Neuronal stem cell (in vitro differentiated cells): ENCODE data around the gene ABCD2. TPM values are rescaled to one million over a fixed set of nuclear protein-coding genes. Genes with fewer than 3 reads are reported as not detected.

Experiments
- DNase-seq: peaks from one replicate; pipeline ENCODE4 v3.0.0-alpha.2; 2013; ENCODE audit warnings: low spot score
- H2AFZ ChIP-seq: one replicate; pipeline ENCODE4 v1.6.1; 2013; ENCODE audit warnings: mild to moderate bottlenecking, low read length, inconsistent platforms
- H2AK5ac ChIP-seq: 2 replicates; pipeline ENCODE4 v1.6.1; 2013; ENCODE audit warnings: low read depth, mild to moderate bottlenecking, inconsistent platforms, low read length, moderate library complexity, mixed read lengths
- H2BK120ac ChIP-seq: 2 replicates; pipeline ENCODE4 v1.6.1; 2013; ENCODE audit warnings: low read depth, mild to moderate bottlenecking, inconsistent platforms, low read length, moderate library complexity, mixed read lengths
- H2BK12ac ChIP-seq: one replicate; pipeline ENCODE4 v1.6.1; 2013; ENCODE audit warnings: low read length, inconsistent platforms
- H2BK15ac ChIP-seq: 2 replicates; pipeline ENCODE4 v1.6.1; 2013; ENCODE audit warnings: mild to moderate bottlenecking, low read length, inconsistent platforms, mixed read lengths
- H2BK5ac ChIP-seq: one replicate; pipeline ENCODE4 v1.6.1; 2013; ENCODE audit warnings: inconsistent platforms, mild to moderate bottlenecking, low read length, moderate library complexity
- H3K14ac ChIP-seq: one replicate; pipeline ENCODE4 v1.6.1; 2013; ENCODE audit warnings: low read length, inconsistent platforms
- H3K18ac ChIP-seq: 2 replicates; pipeline ENCODE4 v1.6.1; 2013; ENCODE audit warnings: low read length, inconsistent platforms
- H3K23ac ChIP-seq: 2 replicates; pipeline ENCODE4 v1.6.1; 2013; ENCODE audit warnings: low read depth, mild to moderate bottlenecking, mixed read lengths, low read length, inconsistent platforms; ENCODE audit not compliant: poor library complexity
- H3K27ac ChIP-seq: replicated peaks from 3 replicates; pipeline ENCODE4 v1.5.1; 2013; ENCODE audit warnings: low read length, inconsistent platforms
- H3K27me3 ChIP-seq, 3 experiments: 2 replicates each; pipeline ENCODE4 v1.6.1; 2013; ENCODE audit warnings: low read length in 3 of 3, mild to moderate bottlenecking in 2 of 3, inconsistent platforms in 1 of 3, low read depth in 1 of 3, mixed read lengths in 1 of 3, moderate library complexity in 1 of 3; ENCODE audit not compliant: control insufficient read depth in 3 of 3, insufficient read depth in 3 of 3
- H3K36me3 ChIP-seq, 2 donors: replicated peaks in 1 of 2; 2 replicates each; pipeline ENCODE4 v1.6.1; 2013; ENCODE audit warnings: low read length in 2 of 2; ENCODE audit not compliant: control insufficient read depth in 2 of 2, insufficient read depth in 2 of 2
- H3K4ac ChIP-seq: 2 replicates; pipeline ENCODE4 v1.6.1; 2013; ENCODE audit warnings: inconsistent platforms, mild to moderate bottlenecking, low read length, moderate library complexity
- H3K4me1 ChIP-seq, 2 donors: 1 replicate in 1 of 2; 2 replicates in 1 of 2; pipeline ENCODE4 v1.6.1; 2013; ENCODE audit warnings: low read length in 2 of 2, low read depth in 1 of 2; ENCODE audit not compliant: control insufficient read depth in 2 of 2, insufficient read depth in 1 of 2
- H3K4me2 ChIP-seq: one replicate; pipeline ENCODE4 v1.6.1; 2013; ENCODE audit warnings: mild to moderate bottlenecking, low read length, inconsistent platforms; ENCODE audit not compliant: insufficient read depth, poor library complexity, severe bottlenecking
- H3K4me3 ChIP-seq, 2 donors: 2 replicates each; pipeline ENCODE4 v1.5.1; 2013; ENCODE audit warnings: low read length in 2 of 2, mild to moderate bottlenecking in 2 of 2, inconsistent platforms in 1 of 2, moderate library complexity in 1 of 2
- H3K79me1 ChIP-seq: one replicate; pipeline ENCODE4 v1.6.1; 2013; ENCODE audit warnings: low read depth, mild to moderate bottlenecking, inconsistent platforms, low read length, moderate library complexity
- H3K9ac ChIP-seq: one replicate; pipeline ENCODE4 v1.6.1; 2013; ENCODE audit warnings: mild to moderate bottlenecking, low read depth, low read length, inconsistent platforms; ENCODE audit not compliant: poor library complexity
- H3K9me3 ChIP-seq, 2 donors: replicated peaks in 1 of 2; 2 replicates each; pipeline versions ENCODE3 to v1.6.1; 2013; ENCODE audit warnings: low read length in 2 of 2, mild to moderate bottlenecking in 2 of 2, inconsistent platforms in 1 of 2, low read depth in 1 of 2, mixed read lengths in 1 of 2, moderate library complexity in 1 of 2; ENCODE audit not compliant: control insufficient read depth in 2 of 2, insufficient read depth in 1 of 2
- H4K8ac ChIP-seq: one replicate; pipeline ENCODE4 v1.6.1; 2013; ENCODE audit warnings: low read depth, mild to moderate bottlenecking, inconsistent platforms, low read length, moderate library complexity
- H4K91ac ChIP-seq: one replicate; pipeline ENCODE4 v1.6.1; 2013; ENCODE audit warnings: low read length, low read depth, mild to moderate bottlenecking, inconsistent platforms; ENCODE audit not compliant: poor library complexity
- WGBS, 2 donors: extraction: QIAGEN DNeasy Blood & Tissue Kit; methylation state at CpG; one replicate each; pipeline ENCODE4 v1.1.7; 2013; ENCODE audit warnings: missing lambda C conversion rate in 2 of 2, mixed read lengths in 1 of 2; ENCODE audit not compliant: insufficient read length in 2 of 2, insufficient replicate concordance in 1 of 2; ENCODE audit errors: extremely low coverage in 2 of 2; 5-methylcytosine and 5-hydroxymethylcytosine counted together
- polyA plus RNA-seq, 2 experiments: library from polyadenylated mRNA; stranded (reverse); fragments of 200-250 nt; gene quantifications; one replicate each; pipeline ENCODE4 v1.2.3, GENCODE V29; 2013

ABCD2 gene
- 0.07 TPM for polyA plus RNA-seq (2013, experiment 1 of 2)
- polyA plus RNA-seq (2013, experiment 2 of 2) = 0.10 TPM

- no peak within 1 kb of the TSS for H2AK5ac ChIP-seq
- no CpG with 5 or more reads among the region's 20 CpGs for WGBS, 2 donors
- H3K4ac ChIP-seq = no peak within 1 kb of the TSS
Measured at GRCh38 chr12:39619660-39620433, at the start of gene ABCD2. Gene ABCD2 (minus strand): TSS chr12:39619803. CDS start chr12:39619615, 188 bp downstream.

DNA sequence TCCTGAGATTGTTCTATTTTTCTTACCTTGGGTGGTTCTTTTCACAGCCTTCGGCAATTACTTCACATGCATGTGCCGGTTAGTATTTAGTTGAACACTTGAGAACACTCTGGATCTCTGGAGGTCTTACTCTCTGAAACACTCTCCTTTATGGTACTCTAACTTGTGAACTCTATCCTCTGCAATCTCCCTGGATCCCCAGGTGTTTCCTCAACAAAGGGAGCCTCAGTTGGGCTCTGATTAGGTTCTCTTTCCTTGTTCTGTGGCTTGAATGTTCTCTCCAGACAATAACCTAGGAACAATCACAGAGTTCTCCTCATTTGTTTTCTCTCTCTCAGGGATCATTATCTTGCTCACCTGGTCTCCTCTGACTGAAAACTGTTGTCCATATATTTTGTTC, 40.5 kb upstream of the ABCD2 start:
- no peak overlapping the region for H2BK120ac ChIP-seq
- no peaks in the 10 kb centered on the region for H3K4me1 ChIP-seq
- WGBS, 2 donors = no CpG with 5 or more reads among the region's 2 CpGs
- no peak overlapping the region for H3K4me3 ChIP-seq
- no peak overlapping the region for H3K14ac ChIP-seq
- H3K27me3 ChIP-seq = no peaks in the 10 kb centered on the region
- H2BK12ac ChIP-seq = no peak overlapping the region
- no peak overlapping the region for H3K27ac ChIP-seq
- no peaks in the 10 kb centered on the region for H3K9me3 ChIP-seq
- no peak overlapping the region for H3K23ac ChIP-seq
- H2AFZ ChIP-seq = no peak overlapping the region
- H2BK15ac ChIP-seq = no peak overlapping the region
- H2BK5ac ChIP-seq = no peak overlapping the region
- H3K18ac ChIP-seq = no peak overlapping the region
- DNase-seq = no peak
- no peak overlapping the region for H4K91ac ChIP-seq
- H2AK5ac ChIP-seq = no peak overlapping the region
- no peak overlapping the region for H3K4ac ChIP-seq
- H4K8ac ChIP-seq = no peak overlapping the region
- H3K4me2 ChIP-seq = no peak overlapping the region
- no peaks in the 10 kb centered on the region for H3K36me3 ChIP-seq
- H3K9ac ChIP-seq = no peak overlapping the region
- no peaks in the 10 kb centered on the region for H3K79me1 ChIP-seq

More at GRCh38 chr12:39619660-39620433, at the start of gene ABCD2:
- H3K79me1 ChIP-seq = no peaks in the 10 kb centered on the region
- H3K36me3 ChIP-seq = no peaks in the 10 kb centered on the region
- no peak within 1 kb of the TSS for H2BK120ac ChIP-seq
- peak within 1 kb of the TSS; percentile 43 for H3K27ac ChIP-seq
- peaks cover 1 to 4% of the 10 kb centered on the region in 2 donors for H3K4me1 ChIP-seq
- no peak within 1 kb of the TSS for H3K9ac ChIP-seq
- no peak within 1 kb of the TSS for H4K8ac ChIP-seq
- no peak within 1 kb of the TSS for H3K23ac ChIP-seq
- peak within 1 kb of the TSS; percentile 90 for H2AFZ ChIP-seq
- H3K27me3 ChIP-seq = no peaks in the 10 kb centered on the region
- peak; percentile 70 for DNase-seq
- H3K4me3 ChIP-seq = peak within 1 kb of the TSS; percentile 58 to 71
- peak within 1 kb of the TSS; percentile 63 for H3K4me2 ChIP-seq
- no peaks in the 10 kb centered on the region for H3K9me3 ChIP-seq
- no peak within 1 kb of the TSS for H2BK5ac ChIP-seq
- no peak within 1 kb of the TSS for H2BK12ac ChIP-seq
- no peak within 1 kb of the TSS for H4K91ac ChIP-seq
- no peak within 1 kb of the TSS for H2BK15ac ChIP-seq
- no peak within 1 kb of the TSS for H3K14ac ChIP-seq
- H3K18ac ChIP-seq = no peak within 1 kb of the TSS

DNA sequence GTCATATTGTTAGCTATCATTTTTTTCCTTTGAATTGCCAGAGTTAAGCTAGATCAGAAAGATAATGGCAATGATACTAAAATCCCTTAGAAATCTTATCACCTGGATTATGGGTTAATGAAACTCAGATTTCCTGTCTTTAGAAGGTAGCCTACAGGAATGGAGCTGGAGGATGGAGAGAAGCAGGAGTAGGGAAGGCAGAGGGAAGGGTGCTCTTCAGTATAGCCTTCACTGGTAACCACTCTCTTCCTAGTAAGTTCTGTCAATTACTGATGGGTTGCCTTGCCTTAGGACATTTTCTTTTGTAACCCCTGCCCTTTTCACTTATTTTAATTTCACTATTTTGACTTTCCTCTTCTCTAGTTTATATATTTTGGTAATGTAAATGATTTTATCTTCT, 27.8 kb upstream of the ABCD2 start:
- Histone ChIP-seq H2BK12ac (no peak overlapping the region), H2AFZ (no peak overlapping the region), H3K36me3 (no peaks in the 10 kb centered on the region), H2BK5ac (no peak overlapping the region), H4K8ac (no peak overlapping the region), H3K4ac (no peak overlapping the region), H3K18ac (no peak overlapping the region), H3K9me3 (no peaks in the 10 kb centered on the region), H2BK120ac (no peak overlapping the region), H2BK15ac (no peak overlapping the region), H4K91ac (no peak overlapping the region), H3K27ac (no peak overlapping the region), H3K9ac (no peak overlapping the region), H3K23ac (no peak overlapping the region), H3K14ac (no peak overlapping the region), H3K4me3 (no peak overlapping the region), H3K4me1 (no peaks in the 10 kb centered on the region), H3K4me2 (no peak overlapping the region), H3K79me1 (no peaks in the 10 kb centered on the region), H3K27me3 (no peaks in the 10 kb centered on the region), H2AK5ac (no peak overlapping the region)
- no peak for DNase-seq

- H3K27me3 ChIP-seq = no peaks in the 10 kb centered on the region
- H3K9me3 ChIP-seq = no peaks in the 10 kb centered on the region
- no peak overlapping the region for H3K4me3 ChIP-seq
- H4K91ac ChIP-seq = no peak overlapping the region
- H2BK15ac ChIP-seq = no peak overlapping the region
- H3K27ac ChIP-seq = no peak overlapping the region
- H2BK12ac ChIP-seq = no peak overlapping the region
- no peak overlapping the region for H2AFZ ChIP-seq
- H3K23ac ChIP-seq = no peak overlapping the region
- no peak for DNase-seq
- H3K14ac ChIP-seq = no peak overlapping the region
- no peak overlapping the region for H3K4me2 ChIP-seq
- no peak overlapping the region for H2BK120ac ChIP-seq
- H4K8ac ChIP-seq = no peak overlapping the region
- no peaks in the 10 kb centered on the region for H3K36me3 ChIP-seq
- H3K9ac ChIP-seq = no peak overlapping the region
- no peaks in the 10 kb centered on the region for H3K4me1 ChIP-seq
- H3K18ac ChIP-seq = no peak overlapping the region
- H3K4ac ChIP-seq = no peak overlapping the region
- WGBS, 2 donors = no CpG with 5 or more reads among the region's 2 CpGs
- no peak overlapping the region for H2BK5ac ChIP-seq
- H2AK5ac ChIP-seq = no peak overlapping the region
- H3K79me1 ChIP-seq = no peaks in the 10 kb centered on the region
Measured at GRCh38 chr12:39646963-39647362, 27.4 kb upstream of the ABCD2 start.
